OCI-LY1 (cell line): ENCODE data around the gene NBL1.
A peak's percentile ranks its signal among the peaks of the same experiment; 100 is the strongest.

Source experiments
- H2AFZ ChIP-seq: fragments of 200-600 bp; sonication (generic), shearing (Covaris generic); 2 replicates; pipeline ENCODE4 v1.6.0; 2014; ENCODE audit warnings: antibody characterized with exemption, mild to moderate bottlenecking, low read length
- H3F3A ChIP-seq: fragments of 200-600 bp; sonication (generic), shearing (Covaris generic); 2 replicates; pipeline ENCODE4 v1.6.0; 2014; ENCODE audit warnings: mild to moderate bottlenecking, antibody characterized with exemption, low read length, moderate library complexity; ENCODE audit not compliant: insufficient read depth
- H3K27ac ChIP-seq: fragments of 200-600 bp; sonication (generic); 2 replicates; pipeline ENCODE4 v1.5.1; 2014; ENCODE audit warnings: low read length, mixed run types, mild to moderate bottlenecking, low read depth; ENCODE audit not compliant: poor library complexity, severe bottlenecking
- H3K27me3 ChIP-seq: fragments of 200-600 bp; sonication (generic); 2 replicates; pipeline ENCODE4 v1.6.0; 2014; ENCODE audit warnings: antibody characterized with exemption, mild to moderate bottlenecking, low read length, moderate library complexity; ENCODE audit not compliant: insufficient read depth
- H3K36me3 ChIP-seq: fragments of 200-600 bp; sonication (generic); 2 replicates; pipeline ENCODE4 v1.6.1; 2014; ENCODE audit warnings: mild to moderate bottlenecking, antibody characterized with exemption, low read length, moderate library complexity, mixed read lengths; ENCODE audit not compliant: insufficient read depth
- H3K4me1 ChIP-seq: fragments of 200-600 bp; sonication (generic); 2 replicates; pipeline ENCODE4 v1.5.1; 2014; ENCODE audit warnings: mild to moderate bottlenecking, low read length, moderate library complexity; ENCODE audit not compliant: insufficient read depth, severe bottlenecking
- H3K4me2 ChIP-seq: fragments of 200-600 bp; sonication (generic), shearing (Covaris generic); 2 replicates; pipeline ENCODE4 v1.6.1; 2014; ENCODE audit warnings: low read length
- H3K4me3 ChIP-seq: fragments of 200-600 bp; sonication (generic); 2 replicates; pipeline ENCODE4 v1.5.1; 2014; ENCODE audit warnings: low read length, low read depth, mild to moderate bottlenecking, mixed read lengths; ENCODE audit not compliant: poor library complexity, severe bottlenecking
- H3K79me2 ChIP-seq: fragments of 200-600 bp; shearing (Covaris generic); 2 replicates; pipeline ENCODE4 v1.6.1; 2016; ENCODE audit warnings: mixed run types, low read length, mixed read lengths; ENCODE audit not compliant: insufficient read depth
- H3K9ac ChIP-seq: fragments of 200-600 bp; sonication (generic), shearing (Covaris generic); 2 replicates; pipeline ENCODE4 v1.6.1; 2014; ENCODE audit warnings: mild to moderate bottlenecking, low read length, mixed read lengths
- H3K9me2 ChIP-seq: fragments of 200-600 bp; sonication (generic), shearing (Covaris generic); 2 replicates; pipeline ENCODE4 v1.6.1; 2014; ENCODE audit warnings: low read depth, mild to moderate bottlenecking, low read length, mixed read lengths
- H3K9me3 ChIP-seq: fragments of 200-600 bp; shearing (Covaris generic); 2 replicates; pipeline ENCODE4 v1.6.1; 2014; ENCODE audit warnings: low read length, mixed read lengths
- H4K20me1 ChIP-seq: fragments of 200-600 bp; sonication (generic), shearing (Covaris generic); 2 replicates; pipeline ENCODE4 v1.6.0; 2016; ENCODE audit warnings: mild to moderate bottlenecking, low read length; ENCODE audit not compliant: insufficient read depth
- CTCF ChIP-seq: fragments of 200-600 bp; sonication (generic), shearing (Covaris generic); IDR thresholded peaks from 2 replicates; pipeline ENCODE4 v1.5.1; 2017; ENCODE audit warnings: mild to moderate bottlenecking, antibody characterized with exemption, low read length, moderate library complexity, mixed read lengths
- EZH2 ChIP-seq: fragments of 200-600 bp; sonication (generic), shearing (Covaris generic); IDR thresholded peaks from 2 replicates; pipeline ENCODE4 v1.8.0; 2017; ENCODE audit warnings: borderline replicate concordance, mixed run types, mild to moderate bottlenecking, antibody characterized with exemption, low read length, moderate library complexity, mixed read lengths

NBL1 gene

DNA sequence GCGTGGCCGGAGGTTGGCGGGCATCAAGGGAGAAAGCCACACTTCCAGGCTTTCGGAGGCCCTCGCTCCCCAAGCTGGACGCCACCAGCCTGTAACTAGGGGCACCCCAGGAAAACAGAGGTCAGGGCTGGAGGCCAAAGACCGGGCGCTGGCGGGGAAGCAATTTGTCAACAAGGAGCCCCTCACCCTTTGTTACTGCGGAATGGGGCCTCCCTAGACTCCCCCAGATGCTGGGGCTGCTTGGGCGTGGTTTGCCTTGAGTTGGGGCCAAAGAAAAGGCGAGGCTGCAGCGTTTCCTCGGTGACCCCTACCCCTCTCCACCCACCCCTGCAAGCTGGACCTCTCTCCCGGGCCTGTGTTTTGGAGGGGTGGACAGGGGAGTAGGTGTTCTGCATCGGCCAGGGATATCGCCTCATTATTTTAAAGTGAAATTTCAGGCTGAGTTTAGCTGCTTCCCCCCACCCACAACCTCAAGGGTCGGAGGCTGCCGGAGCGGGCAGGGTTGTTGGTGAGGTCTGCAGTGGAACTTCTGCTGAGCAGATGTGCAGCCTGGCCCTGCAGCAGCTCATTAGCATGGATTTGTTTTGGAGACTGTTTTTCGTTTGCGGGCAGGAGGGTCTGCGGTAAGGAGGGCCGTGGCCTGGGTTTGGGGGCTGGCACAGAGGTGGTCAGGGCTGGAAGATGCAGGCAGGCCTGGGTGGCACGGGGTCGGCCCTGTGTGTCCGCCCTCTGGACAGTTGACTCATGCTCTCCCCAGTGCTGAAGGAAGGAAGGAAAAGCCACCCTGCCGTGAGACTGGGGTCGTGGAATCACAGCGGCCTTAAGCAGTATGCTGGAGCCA lies 1.5 kb downstream of the NBL1 start:
- no peaks in the 10 kb centered on the region for H3K9me2 ChIP-seq
- TF ChIP-seq CTCF (no peak), EZH2 (no peak)
- no peaks in the 10 kb centered on the region for H4K20me1 ChIP-seq
- H2AFZ ChIP-seq, result no peak overlapping the region
- no peaks in the 10 kb centered on the region for H3K36me3 ChIP-seq
- peak overlapping the region; percentile 63 for H3K4me3 ChIP-seq
- H3K27me3 ChIP-seq, result no peaks in the 10 kb centered on the region; the same call in 1 of the 2 replicates
- no peak overlapping the region for H3K27ac ChIP-seq
- no peaks in the 10 kb centered on the region for H3K79me2 ChIP-seq
- no peaks in the 10 kb centered on the region for H3K9me3 ChIP-seq
- H3K4me2 ChIP-seq, result peak overlapping the region; percentile 71
- peak overlapping the region; percentile 59 for H3K9ac ChIP-seq
- H3F3A ChIP-seq, result no peaks in the 10 kb centered on the region
- H3K4me1 ChIP-seq, result peaks cover 37% of the 10 kb centered on the region

DNA sequence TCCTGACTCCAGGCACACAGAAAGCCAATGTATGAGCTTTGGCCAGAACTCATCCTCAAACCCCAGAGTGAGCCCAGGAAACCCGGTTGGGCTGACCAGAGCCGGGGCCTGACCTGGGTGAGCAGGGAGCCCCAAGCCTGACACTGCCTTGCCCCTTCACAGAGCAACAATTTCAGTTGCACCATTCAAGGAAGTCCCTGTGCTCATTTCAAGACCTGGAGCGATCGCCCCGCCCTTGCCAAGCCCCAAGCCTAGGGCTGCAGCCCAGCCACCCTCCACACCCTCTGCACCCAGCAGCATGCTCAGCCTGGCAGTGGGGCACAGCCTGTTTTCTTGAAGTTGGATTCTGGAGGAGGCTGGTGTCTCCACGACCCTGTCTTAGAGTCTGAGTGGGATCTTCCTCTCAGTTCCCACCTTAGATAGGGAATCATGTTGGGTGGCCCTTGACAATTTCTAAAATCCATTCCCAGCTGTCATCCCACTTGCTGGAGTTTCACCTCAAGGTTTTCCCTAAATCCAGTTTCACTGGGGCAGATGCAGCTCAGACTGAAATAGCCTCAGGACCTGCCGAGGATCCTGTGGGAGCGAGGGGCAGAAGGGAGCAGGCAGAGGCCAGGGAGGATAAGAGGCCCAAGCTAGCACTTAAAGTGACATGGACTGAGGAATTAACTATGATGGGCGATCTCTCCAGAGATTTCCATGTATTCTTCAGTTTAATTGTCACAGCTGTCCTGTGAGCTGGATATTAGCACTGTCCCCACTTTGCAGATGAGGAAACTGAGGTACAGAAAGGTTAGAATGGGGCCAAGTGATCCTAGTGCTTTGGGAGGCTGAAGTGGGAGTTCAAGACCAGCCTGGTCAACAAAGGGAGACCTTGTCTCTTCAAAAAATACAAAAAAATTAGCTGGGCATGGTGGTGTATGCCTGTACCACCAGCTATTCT lies 2.5 kb downstream of the NBL1 start:
- TF ChIP-seq EZH2 (no peak), CTCF (no peak)
- H3K79me2 ChIP-seq, result no peaks in the 10 kb centered on the region
- peak overlapping the region; percentile 63 for H3K4me3 ChIP-seq
- no peaks in the 10 kb centered on the region for H3K9me2 ChIP-seq
- no peaks in the 10 kb centered on the region for H3K9me3 ChIP-seq
- no peaks in the 10 kb centered on the region for H3F3A ChIP-seq
- H3K9ac ChIP-seq, result no peak overlapping the region; the same call in 1 of the 2 replicates
- H3K4me2 ChIP-seq, result peak overlapping the region; percentile 71; the same call in 1 of the 2 replicates
- H2AFZ ChIP-seq, result no peak overlapping the region
- no peak overlapping the region for H3K27ac ChIP-seq
- H3K36me3 ChIP-seq, result no peaks in the 10 kb centered on the region
- H4K20me1 ChIP-seq, result no peaks in the 10 kb centered on the region
- no peaks in the 10 kb centered on the region; the same call in 1 of the 2 replicates for H3K27me3 ChIP-seq
- peaks cover 37% of the 10 kb centered on the region for H3K4me1 ChIP-seq

DNA sequence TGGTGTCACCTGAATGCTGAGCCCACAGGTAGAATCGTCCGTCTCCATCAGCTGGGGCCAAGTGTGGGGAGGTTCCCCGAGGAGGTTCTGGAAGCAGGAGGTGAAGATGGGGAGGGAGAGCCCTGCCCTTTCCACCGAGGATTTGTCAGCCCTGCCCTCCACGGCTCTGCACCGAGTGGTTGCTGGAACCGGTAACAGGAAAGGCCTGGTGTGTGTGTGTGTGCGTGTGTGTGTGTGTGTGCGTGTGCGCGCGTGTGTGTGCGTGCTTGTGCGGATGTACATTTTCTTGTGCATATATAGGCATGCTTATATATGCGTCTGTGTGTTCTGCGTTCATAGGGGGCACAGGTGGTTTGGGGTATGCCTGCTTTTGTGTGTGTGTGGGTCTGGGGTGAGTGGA lies 3.5 kb downstream of the NBL1 start:
- no peaks in the 10 kb centered on the region for H3K79me2 ChIP-seq
- no peak overlapping the region for H3K27ac ChIP-seq
- H3K9me2 ChIP-seq, result no peaks in the 10 kb centered on the region
- peaks cover 37% of the 10 kb centered on the region for H3K4me1 ChIP-seq
- peak overlapping the region; percentile 4; the same call in 1 of the 2 replicates for H3K4me2 ChIP-seq
- H3K9ac ChIP-seq, result no peak overlapping the region; the same call in 1 of the 2 replicates
- no peak overlapping the region for H3K4me3 ChIP-seq
- H3K9me3 ChIP-seq, result no peaks in the 10 kb centered on the region
- no peak overlapping the region for H2AFZ ChIP-seq
- H4K20me1 ChIP-seq, result no peaks in the 10 kb centered on the region
- no peak for TF ChIP-seq EZH2
- TF ChIP-seq CTCF, result no peak
- H3K27me3 ChIP-seq, result no peaks in the 10 kb centered on the region; the same call in 1 of the 2 replicates
- H3F3A ChIP-seq, result no peaks in the 10 kb centered on the region
- no peaks in the 10 kb centered on the region for H3K36me3 ChIP-seq
